GM11168 (cell line): ENCODE data around the gene PRMT2.
"Not testable (repeated sequence)": the region's sequence is repeated elsewhere in the genome, so short reads cannot be mapped to it uniquely, and the experiment has no call there.

Experiments used
- in situ Hi-C: fragments of 300-500 bp; cut with MboI; formaldehyde crosslinking; loops from one replicate; pipeline ENCODE4 v1.12.0; 2022; ENCODE audit warnings: low sequenced_read_pairs; ENCODE audit not compliant: unreplicated experiment

The PRMT2 gene

GRCh38 chr21:46616656-46617055 lies 18.8 kb upstream of the PRMT2 start:
- in situ Hi-C loops: no loop called here

GRCh38 chr21:46617267-46618051 lies 18.0 kb upstream of the PRMT2 start:
- in situ Hi-C loops: no loop called here

DNA sequence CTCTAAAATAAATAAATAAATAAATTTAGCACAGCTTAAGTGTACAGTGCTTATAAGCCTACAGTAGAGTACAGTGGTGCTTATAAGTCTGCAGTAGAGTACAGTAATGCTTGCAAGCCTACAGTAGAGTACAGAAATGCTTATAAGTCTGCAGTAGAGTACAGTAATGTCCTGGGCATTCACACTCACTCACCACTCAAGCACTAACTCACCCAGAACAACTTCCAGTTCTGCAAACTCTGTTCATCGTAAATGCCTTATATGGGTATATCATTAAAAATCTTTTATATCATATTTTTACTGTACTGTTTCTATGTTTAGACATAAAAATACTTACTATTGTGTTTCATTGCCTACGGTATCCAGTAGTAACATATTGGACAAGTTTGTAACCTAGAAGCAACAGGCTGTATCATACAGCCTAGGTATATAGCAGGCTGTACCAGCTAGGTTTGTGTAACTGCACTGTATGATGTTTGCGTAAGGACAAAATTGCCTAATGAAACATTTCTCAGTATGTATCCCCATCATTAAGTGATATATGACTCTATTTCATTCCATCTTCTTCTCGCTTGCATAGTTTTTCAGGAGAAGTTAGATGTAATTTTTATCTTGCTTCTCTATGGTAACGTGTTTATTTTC lies 16.6 kb upstream of the PRMT2 start:
- in situ Hi-C loops: no loop called here

GRCh38 chr21:46619846-46620245 lies 15.6 kb upstream of the PRMT2 start:
- in situ Hi-C loops: no loop called here

- in situ Hi-C loops: no loop called here
These were observed 14.6 kb upstream of the PRMT2 start for GRCh38 chr21:46620846-46621245.

DNA sequence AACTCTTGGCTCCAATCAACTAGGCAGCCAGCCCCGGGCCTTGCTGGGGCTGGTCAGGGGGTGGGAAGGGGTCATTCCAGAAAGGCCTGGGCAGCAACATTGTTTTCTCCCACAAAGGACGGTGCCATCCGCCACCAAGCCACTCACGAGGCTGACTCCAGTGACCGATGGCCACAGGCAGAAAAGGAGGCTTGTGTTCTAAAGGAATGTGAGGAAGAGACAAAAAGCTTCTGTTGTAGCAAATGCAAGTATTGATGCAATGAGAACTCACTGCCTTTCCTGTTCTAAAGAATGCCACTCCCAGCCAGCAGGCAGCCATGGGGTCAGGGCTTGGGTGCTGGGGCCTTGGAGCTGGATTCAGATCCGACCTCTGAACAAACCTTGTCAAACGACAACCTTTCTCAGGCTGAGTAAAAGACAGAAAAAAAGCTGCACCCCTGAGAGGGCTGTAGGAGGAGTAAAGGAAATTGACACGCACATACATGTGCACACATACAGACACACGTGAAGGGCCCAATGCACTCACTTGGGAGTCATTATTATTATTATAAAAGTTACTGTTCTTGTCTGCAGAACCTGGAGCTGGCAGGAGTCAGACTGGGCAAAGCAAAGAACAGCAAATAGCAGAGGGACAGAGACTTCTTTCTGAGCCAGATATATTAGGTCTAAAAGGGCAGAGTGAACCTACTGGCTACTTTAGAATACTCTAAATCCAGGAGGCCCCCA lies 13.9 kb upstream of the PRMT2 start:
- in situ Hi-C loops: no loop called here

- in situ Hi-C loops: no loop called here
These were observed 13.2 kb upstream of the PRMT2 start for GRCh38 chr21:46622226-46622625.

DNA sequence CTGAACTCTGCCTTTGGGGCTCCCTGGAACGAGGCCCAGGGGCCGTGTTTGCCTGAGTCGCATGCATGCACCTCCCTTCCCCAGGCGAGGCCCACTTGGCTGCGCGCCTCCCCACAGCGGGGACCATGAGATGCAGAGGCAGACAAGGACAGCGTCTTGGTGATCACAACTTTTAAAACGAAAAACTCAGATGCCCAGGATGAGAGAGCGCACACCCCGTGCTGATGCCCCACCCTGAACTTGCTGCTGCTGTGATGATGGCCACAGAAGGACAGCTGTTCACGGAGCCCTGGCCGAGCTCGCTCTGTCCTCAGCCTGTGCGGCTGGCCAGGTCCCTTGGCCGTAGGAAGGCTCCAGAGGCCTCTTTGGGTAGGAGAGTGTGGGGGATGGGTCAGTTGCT lies 11.4 kb upstream of the PRMT2 start:
- in situ Hi-C loops: no loop called here

GRCh38 chr21:46625759-46626158 lies 9.7 kb upstream of the PRMT2 start:
- in situ Hi-C loops: no loop called here

DNA sequence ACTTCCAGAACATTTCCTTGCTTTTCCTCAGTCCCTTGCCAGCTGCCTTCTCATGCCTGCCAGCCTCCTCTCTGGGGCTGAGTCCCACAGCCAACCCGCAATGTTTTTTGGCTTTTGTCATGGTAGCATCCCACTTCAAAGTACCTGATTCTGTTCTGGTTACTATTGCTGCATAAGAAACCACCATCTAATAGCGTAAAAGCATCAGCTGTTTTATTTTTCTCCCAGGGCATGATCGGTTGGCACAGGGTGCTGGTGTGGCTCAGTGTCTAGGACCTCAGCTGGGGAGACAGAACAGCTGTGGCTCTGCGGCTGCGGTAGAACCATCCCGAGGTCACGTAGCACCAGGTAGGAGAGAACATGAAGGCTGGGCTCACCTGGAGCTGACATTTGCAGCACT lies 8.9 kb upstream of the PRMT2 start:
- in situ Hi-C loops: no loop called here

DNA sequence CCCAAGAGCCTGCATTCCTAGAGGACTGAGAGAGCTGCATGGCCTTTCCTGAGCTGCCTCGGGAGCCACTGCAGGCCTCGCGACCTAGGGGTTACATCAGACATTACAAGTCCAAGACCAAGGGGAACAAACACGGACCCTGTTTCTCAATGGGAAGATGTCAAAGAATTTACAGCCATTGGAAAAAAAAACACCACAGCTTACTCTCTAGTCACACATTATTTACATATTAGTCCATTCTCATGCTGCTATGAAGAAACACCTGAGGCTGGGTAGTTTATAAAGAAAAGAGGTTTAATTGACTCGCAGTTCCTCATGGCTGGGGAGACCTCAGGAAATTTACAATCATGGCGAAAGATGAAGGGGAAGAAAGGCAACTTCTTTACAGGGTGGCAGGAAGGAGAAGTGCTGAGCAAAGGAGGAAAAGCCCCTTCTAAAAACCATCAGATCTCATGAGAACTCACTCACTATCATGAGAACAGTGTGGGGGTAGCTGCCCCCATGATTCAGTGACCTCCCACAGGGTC lies 8.4 kb upstream of the PRMT2 start:
- in situ Hi-C loops: no loop called here

- in situ Hi-C loops: no loop called here
These were observed 7.7 kb upstream of the PRMT2 start for GRCh38 chr21:46627726-46628125.

DNA sequence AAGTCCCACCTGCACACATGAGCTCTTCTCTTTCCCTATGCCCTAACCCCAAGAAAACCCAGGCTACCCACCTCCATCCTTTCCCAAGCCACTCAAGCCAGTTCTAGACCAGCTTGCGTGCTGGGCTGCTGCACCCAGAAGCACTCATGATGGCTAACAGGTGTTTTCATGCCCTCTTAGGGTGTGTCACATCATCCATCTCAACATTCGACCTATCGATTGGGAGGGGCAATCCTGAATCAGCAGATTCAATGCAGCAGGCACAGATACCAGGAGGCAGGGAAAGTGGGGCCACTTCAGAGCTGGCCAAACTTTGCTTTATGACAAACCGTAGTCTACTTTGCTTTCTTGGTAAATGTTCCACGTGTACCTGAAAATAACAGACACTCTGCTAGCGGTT lies 6.6 kb upstream of the PRMT2 start:
- in situ Hi-C loops: no loop called here

- in situ Hi-C loops: not testable (repeated sequence)
These were observed 4.6 kb upstream of the PRMT2 start for GRCh38 chr21:46630915-46631314.

GRCh38 chr21:46633566-46633965 lies 1.9 kb upstream of the PRMT2 start:
- in situ Hi-C loops: no loop called here

DNA sequence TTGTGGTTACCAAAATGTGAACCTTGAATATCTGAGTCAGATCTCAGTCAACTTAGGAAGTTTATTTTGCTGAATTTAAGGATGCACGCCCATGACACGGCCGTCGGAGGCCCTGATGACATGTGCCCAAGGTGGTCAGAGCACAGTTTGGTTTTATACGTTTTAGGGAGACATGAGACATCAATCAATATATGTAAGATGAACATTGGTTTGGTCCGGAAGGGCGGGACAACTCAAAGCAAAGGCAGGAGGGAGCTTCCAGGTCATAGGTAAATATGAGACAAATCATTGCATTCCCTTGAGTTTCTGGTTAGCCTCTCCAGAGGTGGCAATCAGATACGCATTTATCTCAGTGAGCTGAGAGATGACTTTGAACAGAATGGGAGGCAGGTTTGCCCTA lies 1.0 kb upstream of the PRMT2 start:
- in situ Hi-C loops: no loop called here

- in situ Hi-C loops: no loop called here
These were observed 529 bp upstream of the PRMT2 start for GRCh38 chr21:46634966-46635323.

DNA sequence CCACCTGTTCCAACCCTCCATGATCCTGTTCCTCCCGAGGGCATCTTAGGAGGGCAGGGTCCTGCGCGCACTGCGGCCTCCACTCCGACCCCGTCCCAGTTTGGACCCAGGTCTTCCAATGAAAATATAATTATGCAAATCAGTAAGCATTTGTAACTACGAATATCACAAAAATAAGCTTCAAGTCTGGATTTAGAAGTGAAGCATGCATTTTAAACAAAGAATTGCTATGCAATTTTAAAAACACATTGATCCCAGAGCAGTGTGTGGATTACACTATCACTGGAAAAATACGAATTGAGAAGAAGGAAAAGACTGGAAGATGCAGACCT lies 673 bp downstream of the PRMT2 start:
- in situ Hi-C loops: no loop called here

DNA sequence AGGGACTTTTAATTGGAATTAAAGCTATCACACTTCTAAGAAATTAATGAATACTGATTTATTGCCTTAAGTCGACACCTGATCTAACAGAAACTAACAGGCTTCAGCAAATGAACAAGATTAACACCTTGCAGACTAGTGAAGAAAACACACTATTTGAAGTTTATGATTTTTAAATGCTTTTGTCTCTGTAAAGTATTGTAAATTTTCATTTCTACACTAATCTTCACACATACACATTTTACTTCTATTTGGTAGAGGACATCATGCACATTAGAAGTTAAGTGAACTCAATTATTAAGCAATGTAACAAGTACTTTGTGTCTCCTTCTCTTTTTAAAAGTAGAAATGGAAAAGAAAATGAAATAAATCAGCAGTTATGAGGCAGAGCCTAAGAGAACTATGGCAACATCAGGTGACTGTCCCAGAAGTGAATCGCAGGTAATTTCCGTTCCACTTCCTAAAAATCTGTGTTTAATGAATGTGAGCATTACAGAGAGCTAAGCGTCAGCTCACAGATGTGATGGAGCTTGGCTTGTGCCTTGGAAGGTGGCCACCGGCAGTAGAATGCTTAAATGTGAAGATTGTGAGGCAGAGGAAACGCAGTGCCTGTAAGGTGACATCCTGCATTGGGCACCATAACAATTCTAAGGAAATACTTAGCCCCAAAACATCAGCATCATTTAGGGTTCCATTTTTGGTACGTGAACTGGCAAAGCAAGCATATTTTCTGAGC lies 1.2 kb downstream of the PRMT2 start:
- in situ Hi-C loops: no loop called here

- in situ Hi-C loops: no loop called here
These were observed 2.7 kb downstream of the PRMT2 start for GRCh38 chr21:46637952-46638746.
